A673 (cell line): ENCODE measurements around the gene LPP. TPM values are rescaled to one million over a fixed set of nuclear protein-coding genes. Genes with fewer than 3 reads are reported as not detected.

Experiments
- BruUV-seq: library from RNA; stranded (reverse); fragments of 400-500 nt; replicated peaks from 2 replicates; lab custom pipeline; 2021; lab: Mats Ljungman, UMichigan
- CTCF ChIA-PET: fragments of 300-600 bp; sonication (Branson Sonifier 250); formaldehyde crosslinking; loops from one replicate; lab custom pipeline; 2022; ENCODE audit warnings: antibody characterized with exemption; lab: Charles Lee
- POLR2A ChIA-PET: fragments of 300-600 bp; sonication (Branson Sonifier 250); formaldehyde crosslinking; loops from one replicate; lab custom pipeline; 2022; ENCODE audit warnings: antibody characterized with exemption; ENCODE audit not compliant: low non-redundant PET; lab: Charles Lee
- DNase-seq: peaks from one replicate; pipeline ENCODE4 v3.0.0-alpha.2; 2015; ENCODE audit warnings: low spot score
- H3K27ac ChIP-seq: fragments of 200-600 bp; sonication (generic); 2 replicates; pipeline ENCODE4 v1.5.1; 2016; ENCODE audit warnings: mixed run types, low read depth, mild to moderate bottlenecking, mixed read lengths, antibody characterized with exemption, low read length; ENCODE audit not compliant: poor library complexity, severe bottlenecking
- H3K27me3 ChIP-seq: fragments of 200-600 bp; sonication (generic); replicated peaks from 2 replicates; pipeline ENCODE4 v1.6.1; 2017; ENCODE audit warnings: mixed run types, low read depth, mild to moderate bottlenecking, mixed read lengths, antibody characterized with exemption, low read length; ENCODE audit not compliant: insufficient read depth, poor library complexity
- H3K36me3 ChIP-seq: fragments of 200-600 bp; sonication (generic); 2 replicates; pipeline ENCODE4 v1.6.1; 2016; ENCODE audit warnings: mixed run types, mild to moderate bottlenecking, mixed read lengths, antibody characterized with exemption, low read length; ENCODE audit not compliant: insufficient read depth, poor library complexity, severe bottlenecking
- H3K4me1 ChIP-seq: fragments of 200-600 bp; sonication (generic); 2 replicates; pipeline ENCODE4 v1.6.1; 2017; ENCODE audit warnings: mixed run types, mild to moderate bottlenecking, mixed read lengths, antibody characterized with exemption, low read length; ENCODE audit not compliant: insufficient read depth, poor library complexity, severe bottlenecking
- H3K4me3 ChIP-seq: fragments of 200-600 bp; sonication (generic); 2 replicates; pipeline ENCODE4 v1.5.1; 2016; ENCODE audit warnings: low read depth, mixed run types, mild to moderate bottlenecking, mixed read lengths, low read length; ENCODE audit not compliant: poor library complexity, severe bottlenecking
- H3K9me3 ChIP-seq: fragments of 200-600 bp; sonication (generic); 2 replicates; pipeline ENCODE4 v1.6.1; 2016; ENCODE audit warnings: mixed run types, low read depth, mild to moderate bottlenecking, mixed read lengths, antibody characterized with exemption, low read length; ENCODE audit not compliant: poor library complexity, severe bottlenecking
- EZH2 ChIP-seq: fragments of 200-600 bp; sonication (generic); IDR thresholded peaks from 2 replicates; pipeline ENCODE4 v1.6.1; 2017; ENCODE audit warnings: borderline replicate concordance, low read depth, mild to moderate bottlenecking, mixed read lengths, antibody characterized with exemption, low read length; ENCODE audit not compliant: poor library complexity, severe bottlenecking
- intact Hi-C: fragments of 100-400 bp; cut with micrococcal nuclease; formaldehyde crosslinking; loops from one replicate; pipeline ENCODE4 v1.10.0; 2022; ENCODE audit not compliant: unreplicated experiment
- total RNA-seq: library from RNA; stranded (reverse); gene quantifications from 2 replicates; pipeline ENCODE4 v1.2.3, GENCODE V29; 2021
- TF ChIP-seq, protein P1 (sequence below): fragments of 300-800, 200-600 bp; sonication (generic); conservative IDR thresholded peaks from 2 replicates; pipeline ENCODE4 v1.5.1; 2017; ENCODE audit warnings: low read depth, mild to moderate bottlenecking, antibody characterized with exemption, low read length, moderate library complexity, mixed read lengths

The LPP gene
- total RNA-seq, 1 experiment from 2014 or later = 39.7 TPM

DNA sequence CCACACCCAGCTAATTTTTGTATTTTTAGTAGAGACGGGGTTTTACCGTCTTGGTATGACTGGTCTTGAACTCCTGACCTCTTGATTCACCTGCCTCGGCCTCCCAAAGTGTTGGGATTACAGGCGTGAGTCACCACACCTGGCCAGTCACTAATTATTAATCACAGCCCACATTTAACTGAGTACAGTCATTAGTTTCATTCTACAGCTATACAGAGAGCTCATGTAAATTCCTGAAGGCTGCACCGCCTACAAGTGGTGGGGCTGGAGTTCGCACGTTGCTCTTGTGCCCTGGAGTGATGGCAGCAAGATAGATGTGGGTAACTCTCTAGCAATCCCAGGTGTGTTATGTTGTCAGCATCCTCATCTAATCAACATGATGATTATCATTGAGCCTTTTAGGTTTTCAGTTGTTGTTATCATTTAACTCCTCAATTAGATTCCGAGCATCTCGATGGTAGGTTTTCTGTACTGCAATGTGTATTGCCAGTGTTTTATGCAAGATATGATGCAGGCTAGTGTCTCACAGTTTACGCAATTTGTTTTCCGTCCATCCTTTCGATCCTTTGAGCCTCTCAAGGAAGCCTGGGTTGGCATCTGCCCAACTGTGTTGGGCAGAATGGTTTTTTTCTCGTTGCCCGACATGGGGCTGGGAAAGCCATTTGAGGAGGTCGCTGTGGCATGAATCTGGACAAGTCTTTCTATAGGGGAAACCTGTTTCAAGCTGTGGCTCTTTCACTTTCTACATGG is 216.3 kb downstream of the LPP start:
- Histone ChIP-seq H3K27me3 (no peaks in the 10 kb centered on the region), H3K4me1 (peaks cover 4% of the 10 kb centered on the region), H3K27ac (no peak overlapping the region), H3K9me3 (no peaks in the 10 kb centered on the region), H3K4me3 (no peak overlapping the region), H3K36me3 (no peaks in the 10 kb centered on the region)
- no peak for TF ChIP-seq EZH2
- TF ChIP-seq, protein P1, sequence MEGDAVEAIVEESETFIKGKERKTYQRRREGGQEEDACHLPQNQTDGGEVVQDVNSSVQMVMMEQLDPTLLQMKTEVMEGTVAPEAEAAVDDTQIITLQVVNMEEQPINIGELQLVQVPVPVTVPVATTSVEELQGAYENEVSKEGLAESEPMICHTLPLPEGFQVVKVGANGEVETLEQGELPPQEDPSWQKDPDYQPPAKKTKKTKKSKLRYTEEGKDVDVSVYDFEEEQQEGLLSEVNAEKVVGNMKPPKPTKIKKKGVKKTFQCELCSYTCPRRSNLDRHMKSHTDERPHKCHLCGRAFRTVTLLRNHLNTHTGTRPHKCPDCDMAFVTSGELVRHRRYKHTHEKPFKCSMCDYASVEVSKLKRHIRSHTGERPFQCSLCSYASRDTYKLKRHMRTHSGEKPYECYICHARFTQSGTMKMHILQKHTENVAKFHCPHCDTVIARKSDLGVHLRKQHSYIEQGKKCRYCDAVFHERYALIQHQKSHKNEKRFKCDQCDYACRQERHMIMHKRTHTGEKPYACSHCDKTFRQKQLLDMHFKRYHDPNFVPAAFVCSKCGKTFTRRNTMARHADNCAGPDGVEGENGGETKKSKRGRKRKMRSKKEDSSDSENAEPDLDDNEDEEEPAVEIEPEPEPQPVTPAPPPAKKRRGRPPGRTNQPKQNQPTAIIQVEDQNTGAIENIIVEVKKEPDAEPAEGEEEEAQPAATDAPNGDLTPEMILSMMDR = no peak
- no peak for DNase-seq
- no TSS peak for BruUV-seq
- intact Hi-C loops = no loop called here
- POLR2A ChIA-PET = no interaction called here
- CTCF ChIA-PET = no interaction called here

DNA sequence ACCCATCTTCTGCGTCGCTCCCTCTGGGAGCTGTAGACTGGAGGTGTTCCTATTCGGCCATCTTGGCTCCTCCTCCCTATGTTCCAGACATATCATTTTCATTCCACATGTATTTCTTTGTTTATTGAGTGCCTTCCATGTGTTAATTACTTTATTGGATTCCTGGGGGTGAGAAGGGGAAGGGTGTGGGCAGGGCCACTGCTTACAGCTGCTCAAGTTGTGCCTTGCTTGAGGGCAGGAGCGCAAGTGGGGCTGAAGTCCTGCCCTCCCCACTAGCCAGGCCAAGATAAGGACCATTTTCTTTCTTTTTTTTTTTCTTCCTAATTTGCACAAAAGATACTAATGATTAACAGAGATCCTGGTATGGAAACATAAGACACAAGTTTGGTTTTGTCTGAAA is 224.8 kb downstream of the LPP start:
- CTCF ChIA-PET = no interaction called here
- Histone ChIP-seq H3K27ac (no peak overlapping the region), H3K4me1 (no peaks in the 10 kb centered on the region), H3K4me3 (no peak overlapping the region), H3K27me3 (no peaks in the 10 kb centered on the region), H3K36me3 (no peaks in the 10 kb centered on the region), H3K9me3 (no peaks in the 10 kb centered on the region)
- TF ChIP-seq EZH2 = no peak
- TF ChIP-seq, protein P1 = no peak
- intact Hi-C loops = no loop called here
- no peak for DNase-seq
- POLR2A ChIA-PET = no interaction called here
- no TSS peak for BruUV-seq

- H3K27me3 ChIP-seq = no peaks in the 10 kb centered on the region
- H3K4me1 ChIP-seq = no peaks in the 10 kb centered on the region
- no peaks in the 10 kb centered on the region for H3K36me3 ChIP-seq
- intact Hi-C loops = no loop called here
- no peak for DNase-seq
- POLR2A ChIA-PET = no interaction called here
- CTCF ChIA-PET = no interaction called here
- no peak overlapping the region for H3K27ac ChIP-seq
- H3K9me3 ChIP-seq = no peaks in the 10 kb centered on the region
- BruUV-seq = no TSS peak
- no peak overlapping the region for H3K4me3 ChIP-seq
- TF ChIP-seq EZH2 = no peak
- TF ChIP-seq, protein P1 = no peak
Observed at GRCh38 chr3:188380252-188380651, 226.3 kb downstream of the LPP start.
